Neural crest cell (in vitro differentiated cells): ENCODE data around the gene SIM1. TPM values are rescaled to one million over a fixed set of nuclear protein-coding genes. Genes with fewer than 3 reads are reported as not detected.

ENCODE experiments used
- DNase-seq: peaks from one replicate; pipeline ENCODE4 v3.0.0; 2021; ENCODE audit warnings: low read depth, mixed read lengths, low spot score
- H3K27ac Mint-ChIP-seq: one replicate; pipeline ENCODE4 v1.8.0; 2021; ENCODE audit warnings: mild to moderate bottlenecking, mixed read lengths; ENCODE audit not compliant: unreplicated experiment
- H3K27me3 Mint-ChIP-seq: 2 replicates; pipeline ENCODE4 v1.8.0; 2021; ENCODE audit warnings: low read depth, mild to moderate bottlenecking, mixed read lengths
- H3K36me3 Mint-ChIP-seq: 2 replicates; pipeline ENCODE4 v1.8.0; 2021; ENCODE audit warnings: low read depth, mild to moderate bottlenecking, mixed read lengths
- H3K4me1 Mint-ChIP-seq: 2 replicates; pipeline ENCODE4 v1.8.0; 2021; ENCODE audit warnings: mixed read lengths
- H3K4me3 Mint-ChIP-seq: one replicate; pipeline ENCODE4 v1.8.0; 2021; ENCODE audit warnings: mild to moderate bottlenecking, mixed read lengths
- H3K9me3 Mint-ChIP-seq: 2 replicates; pipeline ENCODE4 v1.8.0; 2021; ENCODE audit warnings: mixed read lengths
- CTCF ChIP-seq: fragments of 200-600 bp; sonication (generic); conservative IDR thresholded peaks from 2 replicates; pipeline ENCODE4 v1.5.0; 2021; ENCODE audit warnings: antibody characterized with exemption, mild to moderate bottlenecking
- total RNA-seq: library from RNA; stranded (reverse); gene quantifications from 2 replicates; pipeline ENCODE4 v1.2.1, GENCODE V29; 2021

The SIM1 gene
- total RNA-seq, 1 donor from 2014 or later = 0.58 TPM

- H3K4me1 Mint-ChIP-seq = no peaks in the 10 kb centered on the region
- H3K36me3 Mint-ChIP-seq = peaks cover 4% of the 10 kb centered on the region
- TF ChIP-seq CTCF = no peak
- no peaks in the 10 kb centered on the region for H3K27me3 Mint-ChIP-seq
- no peak for DNase-seq
- H3K9me3 Mint-ChIP-seq = no peaks in the 10 kb centered on the region
- H3K27ac Mint-ChIP-seq = no peak overlapping the region
- no peak overlapping the region for H3K4me3 Mint-ChIP-seq
Observed at GRCh38 chr6:100504786-100505737, 40.3 kb upstream of the SIM1 start.

- H3K36me3 Mint-ChIP-seq = peaks cover under 1% of the 10 kb centered on the region
- no peaks in the 10 kb centered on the region for H3K27me3 Mint-ChIP-seq
- H3K9me3 Mint-ChIP-seq = peaks cover under 1% of the 10 kb centered on the region
- no peak for DNase-seq
- no peaks in the 10 kb centered on the region for H3K4me1 Mint-ChIP-seq
- no peak for TF ChIP-seq CTCF
- H3K27ac Mint-ChIP-seq = no peak overlapping the region
- no peak overlapping the region for H3K4me3 Mint-ChIP-seq
Observed at GRCh38 chr6:100503043-100503705, 38.5 kb upstream of the SIM1 start.

DNA sequence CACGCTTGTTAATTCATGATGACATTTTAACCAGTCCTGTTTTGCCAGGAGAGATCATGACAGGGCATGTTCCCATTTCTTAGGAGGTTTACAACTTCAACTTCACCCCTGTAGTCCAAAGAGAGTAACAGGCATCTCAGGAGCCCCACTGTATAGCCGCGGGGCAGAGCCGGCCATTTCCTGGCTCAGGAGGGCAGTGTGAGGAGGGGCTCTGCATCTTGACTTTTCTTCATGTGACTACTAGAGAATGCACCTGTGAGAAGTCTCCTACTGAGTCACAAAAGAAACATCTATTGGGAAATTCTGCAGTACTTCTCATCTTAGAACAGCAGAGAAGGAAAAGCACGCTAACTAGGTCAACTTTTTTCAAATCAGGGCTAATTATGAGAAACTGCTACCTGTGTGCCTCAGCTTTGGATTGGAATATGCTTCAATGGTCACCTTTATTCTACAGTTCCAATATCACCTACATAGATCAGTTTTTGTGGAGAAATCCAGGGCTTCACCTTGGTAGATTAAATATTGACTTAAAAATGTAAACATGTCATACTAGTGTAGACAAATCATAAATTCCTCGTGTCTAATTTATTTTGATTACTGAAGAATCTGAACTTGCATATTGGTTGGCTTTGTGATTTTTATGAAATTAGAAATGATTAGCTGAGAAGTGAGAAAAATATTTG is 28.6 kb upstream of the SIM1 start:
- Mint-ChIP-seq H3K4me1 (peaks cover 24% of the 10 kb centered on the region), H3K36me3 (peaks cover 11% of the 10 kb centered on the region), H3K27ac (no peak overlapping the region), H3K9me3 (peaks cover 10% of the 10 kb centered on the region), H3K27me3 (no peaks in the 10 kb centered on the region), H3K4me3 (no peak overlapping the region)
- no peak for TF ChIP-seq CTCF
- no peak for DNase-seq

GRCh38 chr6:100491952-100492670 is 27.4 kb upstream of the SIM1 start:
- Mint-ChIP-seq H3K27me3 (no peaks in the 10 kb centered on the region), H3K36me3 (peaks cover 7% of the 10 kb centered on the region), H3K4me1 (peaks cover 24% of the 10 kb centered on the region), H3K4me3 (no peak overlapping the region), H3K27ac (no peak overlapping the region), H3K9me3 (peaks cover 7% of the 10 kb centered on the region)
- DNase-seq = no peak
- no peak for TF ChIP-seq CTCF

- no peak for DNase-seq
- peaks cover 24% of the 10 kb centered on the region for H3K4me1 Mint-ChIP-seq
- no peak for TF ChIP-seq CTCF
- no peaks in the 10 kb centered on the region for H3K27me3 Mint-ChIP-seq
- H3K4me3 Mint-ChIP-seq = no peak overlapping the region
- peaks cover 4% of the 10 kb centered on the region for H3K36me3 Mint-ChIP-seq
- no peaks in the 10 kb centered on the region for H3K9me3 Mint-ChIP-seq
- H3K27ac Mint-ChIP-seq = no peak overlapping the region
Observed at GRCh38 chr6:100490065-100490464, 25.3 kb upstream of the SIM1 start.
